ENCODE measurements around the gene PGBD1.

PGBD1 gene

DNA sequence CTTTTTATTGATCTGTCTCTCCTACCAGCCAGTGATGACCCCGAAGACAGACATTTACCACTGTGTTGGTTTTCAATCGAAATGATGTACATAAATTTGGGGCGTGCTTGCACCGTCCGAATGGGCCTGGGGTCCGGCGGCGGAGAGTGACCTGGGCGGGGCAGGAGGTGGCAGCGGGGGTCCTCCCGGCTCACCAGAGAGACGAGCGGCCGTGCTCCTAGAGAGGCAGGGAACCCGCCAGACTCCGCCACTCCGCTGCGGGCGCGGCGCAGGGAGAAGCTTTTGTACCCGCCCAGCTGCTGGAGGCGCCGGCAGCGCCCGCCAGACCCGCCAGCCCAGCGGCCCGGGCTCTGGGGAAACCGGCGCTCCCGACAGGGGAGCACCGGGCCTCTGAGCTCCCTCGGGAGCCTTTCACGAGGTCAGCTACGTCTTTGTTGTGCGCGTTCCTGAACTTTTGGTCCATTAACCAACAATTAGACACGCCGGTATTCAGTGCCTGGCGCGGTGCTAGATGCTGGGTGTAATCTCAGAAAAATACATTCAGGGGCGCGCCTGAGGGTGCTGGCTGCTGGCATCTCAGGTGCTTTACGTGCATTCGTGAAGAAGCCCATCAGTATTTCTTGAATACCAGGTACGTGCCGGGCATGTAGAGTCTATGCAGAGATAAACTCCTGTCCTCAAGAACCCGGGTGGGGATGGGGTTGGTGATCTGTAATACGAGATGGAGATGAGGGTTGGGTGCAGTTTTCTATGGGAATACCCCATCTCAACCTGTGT lies at the start of gene PGBD1:
PGBD1 (plus strand) TSS at position 285 of the 777 bp plus-strand sequence. CDS start 2,242 bp downstream, outside the sequence.
- DNase-seq (ENCODE audit: low spot score) (peak; percentile 33), FAIRE-seq (no peak)

DNA sequence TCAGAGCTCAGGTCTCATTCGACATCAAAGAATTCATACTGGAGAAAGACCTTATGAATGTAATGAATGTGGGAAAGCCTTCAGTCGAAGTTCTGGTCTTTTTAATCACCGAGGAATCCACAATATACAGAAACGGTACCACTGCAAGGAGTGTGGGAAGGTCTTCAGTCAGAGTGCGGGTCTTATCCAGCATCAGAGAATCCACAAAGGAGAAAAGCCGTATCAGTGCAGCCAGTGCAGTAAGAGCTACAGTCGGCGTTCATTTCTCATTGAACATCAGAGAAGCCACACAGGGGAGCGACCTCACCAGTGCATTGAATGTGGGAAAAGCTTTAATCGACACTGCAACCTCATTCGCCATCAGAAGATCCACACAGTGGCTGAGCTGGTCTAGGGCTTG lies 48.6 kb upstream of the PGBD1 start:
- FAIRE-seq (no peak), DNase-seq (ENCODE audit: low spot score) (no peak)

- no peak for DNase-seq (ENCODE audit: low spot score)
Measured at GRCh38 chr6:28235912-28236452, 45.4 kb upstream of the PGBD1 start.

DNA sequence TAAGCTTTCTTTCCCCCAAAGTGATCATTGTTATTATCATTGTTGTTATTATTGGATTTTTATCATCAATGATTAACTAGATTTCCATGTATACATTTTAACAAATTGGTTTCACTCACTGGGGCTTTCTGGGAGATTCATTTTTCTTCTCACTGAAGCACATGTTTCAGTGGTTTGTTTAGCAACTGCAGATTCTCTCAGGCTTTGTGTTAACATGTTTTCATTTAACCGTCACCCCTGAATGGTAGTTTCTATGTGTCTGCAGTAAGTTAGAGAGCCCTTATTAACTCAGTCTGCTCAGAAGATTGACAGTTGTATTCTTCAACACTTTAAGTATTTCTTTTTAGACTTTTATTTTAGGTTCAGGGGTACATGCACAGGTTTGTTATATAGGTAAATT lies 41.7 kb upstream of the PGBD1 start:
- DNase-seq (ENCODE audit: low spot score): no peak
- no peak for FAIRE-seq

More at GRCh38 chr6:28235912-28236452, 45.4 kb upstream of the PGBD1 start:
- no peak for FAIRE-seq

DNA sequence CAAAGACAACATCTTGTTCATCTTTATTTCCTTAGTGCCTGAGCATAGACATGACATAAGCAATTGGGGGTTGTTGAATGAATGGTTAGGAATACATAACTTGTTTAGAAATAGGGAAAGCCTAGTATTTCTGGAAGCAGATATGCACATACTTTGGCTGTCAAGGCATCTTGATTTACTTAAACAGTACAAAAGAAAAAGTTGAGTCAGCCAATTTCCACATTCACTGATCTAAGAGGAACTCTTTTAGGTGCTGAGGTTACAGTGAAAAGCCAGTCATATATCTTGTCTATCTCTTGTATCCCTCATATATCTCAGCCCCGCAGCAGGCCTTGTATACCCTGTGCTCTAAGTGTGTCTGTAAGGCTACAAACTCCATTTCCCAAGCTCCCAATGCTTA lies 40.9 kb upstream of the PGBD1 start:
- FAIRE-seq (no peak), DNase-seq (ENCODE audit: low spot score) (no peak)

DNA sequence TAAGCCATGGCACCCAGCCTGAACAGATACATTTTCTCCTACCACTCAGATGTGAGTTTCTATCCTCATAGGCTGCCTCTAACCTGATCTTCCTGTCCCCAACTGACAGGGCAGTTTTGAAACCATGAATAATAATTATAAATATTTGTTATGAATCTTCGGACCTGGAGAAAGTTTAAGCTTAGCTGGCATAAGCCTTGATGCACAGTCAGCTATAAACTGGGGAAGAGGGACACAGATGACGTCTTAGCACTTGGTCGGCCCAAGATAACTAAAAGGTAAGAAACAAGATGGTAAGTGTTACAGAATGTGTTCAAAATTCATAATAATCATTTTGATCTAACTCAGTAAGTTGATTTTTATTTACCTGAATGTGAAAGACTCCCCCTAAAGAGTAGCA lies 37.4 kb upstream of the PGBD1 start:
- no peak for FAIRE-seq
- no peak for DNase-seq (ENCODE audit: low spot score)

DNA sequence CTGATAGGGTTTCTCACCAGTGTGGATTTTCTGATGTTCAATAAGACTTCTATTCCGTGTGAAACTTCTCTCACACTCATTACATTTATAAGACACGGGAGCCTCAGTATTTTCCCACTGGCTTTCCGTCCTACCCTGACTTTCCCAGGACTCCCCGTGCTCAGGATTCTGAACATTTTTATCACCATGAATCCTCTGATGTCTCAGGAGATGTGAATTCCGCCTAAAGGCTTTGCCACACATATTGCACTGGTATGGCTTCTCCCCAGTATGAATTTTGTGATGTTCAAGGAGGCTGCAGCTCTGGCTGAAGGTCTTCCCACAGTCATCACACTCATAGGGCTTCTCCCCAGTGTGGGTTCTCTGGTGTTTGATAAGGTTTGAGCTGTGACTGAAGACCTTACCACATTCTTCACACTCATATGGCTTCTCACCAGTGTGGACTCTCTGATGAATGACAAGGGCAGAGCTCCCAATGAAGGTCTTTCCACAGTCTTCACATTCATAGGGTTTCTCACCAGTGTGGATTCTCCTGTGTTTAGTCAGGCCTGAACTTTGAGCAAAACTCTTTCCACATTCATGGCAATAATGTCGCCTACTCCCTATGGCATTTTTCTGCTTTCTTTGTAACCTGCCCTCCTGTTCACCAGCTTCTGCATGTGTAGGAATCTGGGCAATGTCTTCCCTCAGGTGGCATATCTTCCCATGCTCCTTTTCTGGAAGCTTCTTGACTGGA lies 36.0 kb upstream of the PGBD1 start:
- DNase-seq (ENCODE audit: low spot score) (no peak), FAIRE-seq (no peak)

- no peak for FAIRE-seq
- no peak for DNase-seq (ENCODE audit: low spot score)
Measured at GRCh38 chr6:28248916-28249315, 32.5 kb upstream of the PGBD1 start.

DNA sequence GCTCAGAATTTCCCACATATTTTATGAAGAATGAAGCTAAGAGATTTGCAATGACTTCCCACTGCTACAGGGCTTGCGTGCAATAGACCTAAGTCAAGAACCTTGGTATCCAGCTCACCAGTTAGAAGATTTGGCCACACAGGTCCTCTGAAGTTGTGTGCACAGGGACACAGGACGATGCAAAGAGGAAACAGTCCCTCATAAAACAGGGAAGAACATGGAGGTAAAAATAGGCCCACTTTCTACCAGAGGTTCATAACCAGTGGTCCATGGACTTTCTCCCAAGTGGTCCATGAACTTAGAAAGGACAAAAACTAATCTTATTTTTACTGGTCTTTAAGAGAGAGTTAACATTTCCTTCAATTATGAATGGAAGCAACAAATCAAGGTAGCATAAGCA lies 30.6 kb upstream of the PGBD1 start:
- FAIRE-seq: no peak
- no peak for DNase-seq (ENCODE audit: low spot score)

GRCh38 chr6:28251661-28252008 lies 29.7 kb upstream of the PGBD1 start:
- FAIRE-seq: no peak
- no peak for DNase-seq (ENCODE audit: low spot score)

DNA sequence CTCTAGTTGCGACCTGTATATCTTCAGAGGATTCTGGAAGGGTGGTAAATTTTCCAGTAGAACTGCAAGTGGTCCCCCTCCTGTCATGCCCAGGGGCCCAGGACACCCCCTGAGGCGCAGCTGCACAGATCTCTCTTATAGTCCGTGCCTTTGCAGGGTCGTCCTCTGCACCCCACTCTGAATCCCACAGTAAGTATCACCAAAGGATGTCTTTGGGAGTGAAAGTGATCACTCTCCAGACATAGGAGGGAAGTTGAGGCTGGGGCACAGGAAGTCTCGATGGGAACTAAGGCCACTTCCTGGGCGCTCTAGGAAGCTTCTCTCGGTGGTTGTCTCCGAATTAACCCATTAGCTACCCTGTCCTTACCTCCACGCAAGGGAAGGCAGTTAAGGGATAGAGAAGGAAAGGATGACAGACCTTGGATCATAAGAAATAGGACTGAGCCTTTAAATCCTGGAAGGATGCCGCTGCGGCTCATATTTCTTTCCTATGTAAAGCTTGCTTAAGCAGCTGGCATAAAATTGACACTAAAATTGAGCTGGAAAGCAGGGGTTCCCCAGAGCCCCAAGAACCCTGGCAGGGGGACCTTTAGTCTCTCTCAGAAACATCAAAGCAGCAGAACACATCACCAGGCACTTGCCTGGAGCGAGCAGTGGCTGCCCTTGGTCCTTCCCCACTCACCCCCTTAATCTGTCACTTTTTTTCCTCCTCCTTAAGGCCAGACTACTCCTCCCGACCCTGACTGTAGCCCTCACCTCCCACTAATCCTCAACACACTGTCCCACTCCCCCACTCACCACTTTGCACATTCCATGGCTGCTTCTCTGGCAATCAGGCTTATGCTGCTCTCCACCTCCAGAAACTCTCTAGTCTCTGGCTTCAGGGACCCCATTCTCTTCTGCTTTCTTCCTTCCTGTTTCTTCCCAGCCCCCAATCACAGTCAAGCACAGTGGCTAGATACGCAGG lies 29.1 kb upstream of the PGBD1 start, which contains the start of gene ZKSCAN4:
ZKSCAN4 (minus strand) TSS at position 261 of the 967 bp plus-strand sequence. CDS start 289 bp downstream, outside the sequence.
- no peak for FAIRE-seq
- DNase-seq (ENCODE audit: low spot score): peak; percentile 70

DNA sequence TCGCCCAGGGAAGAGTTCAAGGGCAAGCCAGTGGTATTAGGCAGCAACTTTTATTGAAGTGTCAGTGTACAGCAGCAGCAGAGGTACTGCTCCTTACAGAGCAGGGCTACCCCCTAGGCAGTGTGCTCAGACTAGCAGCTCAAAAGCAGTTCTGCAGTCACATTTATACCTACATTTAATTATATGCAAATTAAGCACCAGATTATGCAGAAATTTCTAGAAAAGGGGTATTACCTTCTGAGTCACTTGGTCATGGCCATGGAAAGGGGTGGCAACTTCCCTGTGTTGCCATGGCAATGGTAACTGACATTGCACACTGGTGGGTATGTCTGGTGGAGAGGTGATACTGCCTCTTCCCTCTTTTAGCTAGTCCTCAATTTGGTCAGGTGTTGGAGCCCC lies 27.3 kb upstream of the PGBD1 start:
- FAIRE-seq (no peak), DNase-seq (ENCODE audit: low spot score) (no peak)

DNA sequence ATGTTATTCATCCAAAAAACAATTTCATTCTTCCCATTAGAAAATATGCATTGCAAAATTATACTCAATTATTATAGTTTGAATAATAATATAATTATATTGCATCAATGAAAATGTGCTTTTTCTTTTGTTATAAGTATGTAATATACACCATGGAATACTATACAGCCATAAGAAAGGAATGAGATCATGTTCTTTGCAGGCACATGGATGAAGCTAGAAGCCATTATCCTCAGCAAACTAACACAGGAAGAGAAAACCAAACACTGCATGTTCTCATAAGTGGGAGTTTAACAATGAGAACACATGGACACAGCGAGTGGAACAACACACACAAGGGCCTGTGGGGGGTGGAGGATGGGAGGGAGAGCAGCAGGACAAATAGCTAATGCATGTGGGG lies 24.3 kb upstream of the PGBD1 start:
- no peak for DNase-seq (ENCODE audit: low spot score)
- FAIRE-seq: no peak

DNA sequence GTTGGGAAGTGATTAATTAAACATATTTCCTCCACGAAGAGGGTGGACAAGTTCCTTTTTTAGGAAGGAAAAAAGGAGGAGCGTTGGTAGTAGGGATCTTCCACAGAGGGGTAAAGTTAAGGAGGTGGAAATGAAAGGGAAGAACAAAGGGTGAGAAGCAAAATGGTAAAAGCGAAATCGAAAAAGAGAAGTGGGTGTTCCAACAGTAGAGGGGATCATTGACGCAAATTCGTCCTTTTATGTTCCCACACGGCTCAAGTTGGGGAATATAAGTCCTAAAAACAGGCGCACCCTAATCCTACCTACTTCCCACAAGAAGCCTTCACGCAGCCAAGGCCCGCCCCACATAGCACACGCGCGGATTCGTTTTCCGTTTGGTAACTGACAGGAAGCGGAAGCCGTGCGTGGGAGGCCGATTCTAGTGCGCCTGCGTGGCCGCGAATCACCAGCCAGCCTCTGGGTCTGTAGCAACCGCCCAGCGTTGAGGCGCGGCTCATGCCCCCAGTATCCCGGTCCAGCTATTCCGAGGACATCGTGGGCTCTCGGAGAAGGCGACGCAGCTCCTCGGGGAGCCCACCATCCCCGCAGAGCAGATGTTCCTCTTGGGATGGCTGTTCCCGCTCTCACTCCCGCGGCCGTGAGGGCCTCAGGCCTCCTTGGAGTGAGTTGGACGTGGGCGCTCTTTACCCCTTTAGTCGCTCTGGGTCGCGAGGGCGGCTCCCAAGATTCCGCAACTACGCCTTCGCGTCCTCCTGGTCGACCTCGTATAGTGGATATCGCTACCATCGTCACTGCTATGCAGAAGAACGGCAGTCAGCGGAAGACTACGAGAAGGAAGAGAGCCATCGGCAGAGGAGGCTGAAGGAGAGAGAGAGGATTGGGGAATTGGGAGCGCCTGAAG lies 22.2 kb upstream of the PGBD1 start, which contains the start of gene NKAPL:
NKAPL (plus strand) TSS at position 421 of the 901 bp plus-strand sequence; CDS start at position 496, 75 bp downstream.
- FAIRE-seq (no peak), DNase-seq (ENCODE audit: low spot score) (no peak)

GRCh38 chr6:28263922-28264321 lies 17.4 kb upstream of the PGBD1 start:
- FAIRE-seq: no peak
- no peak for DNase-seq (ENCODE audit: low spot score)

DNA sequence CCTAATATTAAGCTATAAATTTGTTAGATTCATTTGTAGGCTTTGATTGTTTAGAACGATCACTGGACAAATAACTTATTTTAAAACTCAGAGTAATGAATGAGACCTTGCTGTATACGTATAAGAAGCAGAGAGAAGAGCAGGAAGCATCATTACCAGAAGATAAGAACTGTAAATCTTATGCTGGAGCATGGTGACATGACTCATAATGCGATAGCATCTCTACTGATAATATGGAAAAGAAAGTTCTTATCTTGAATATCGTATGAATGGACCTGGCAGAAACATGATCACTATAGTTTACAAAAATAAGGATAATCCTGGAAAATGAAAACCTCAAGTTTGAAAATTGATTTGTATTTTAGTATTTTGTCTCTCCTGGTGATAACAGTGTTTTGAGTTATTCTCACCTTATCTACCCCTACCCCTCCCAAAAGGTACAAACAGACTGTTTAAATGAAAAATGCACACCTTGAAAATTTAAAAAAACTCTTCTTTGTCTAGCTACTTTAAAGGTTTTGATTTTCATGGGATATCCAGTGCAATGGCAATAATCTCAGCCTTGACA lies 16.5 kb upstream of the PGBD1 start:
- DNase-seq (ENCODE audit: low spot score) (no peak), FAIRE-seq (no peak)

DNA sequence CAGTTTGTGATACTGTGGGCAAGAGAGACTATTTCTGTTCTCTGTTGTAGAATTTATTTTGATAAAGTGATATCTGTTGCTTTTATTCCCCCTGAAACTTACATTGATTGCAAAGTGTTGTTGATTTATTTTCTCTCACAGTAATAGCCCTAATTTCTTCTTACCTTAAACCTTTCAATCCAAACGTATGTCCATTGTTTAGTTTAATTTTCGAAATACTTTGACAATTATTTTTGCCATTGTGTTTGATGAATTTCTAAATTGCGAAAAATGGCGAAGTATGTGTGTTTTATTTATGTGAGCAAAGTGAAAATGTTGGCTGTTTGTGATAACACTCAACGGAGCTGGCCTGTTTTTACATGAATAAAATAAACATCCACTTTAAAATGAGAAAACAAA lies 14.8 kb upstream of the PGBD1 start:
- FAIRE-seq (no peak), DNase-seq (ENCODE audit: low spot score) (no peak)

DNA sequence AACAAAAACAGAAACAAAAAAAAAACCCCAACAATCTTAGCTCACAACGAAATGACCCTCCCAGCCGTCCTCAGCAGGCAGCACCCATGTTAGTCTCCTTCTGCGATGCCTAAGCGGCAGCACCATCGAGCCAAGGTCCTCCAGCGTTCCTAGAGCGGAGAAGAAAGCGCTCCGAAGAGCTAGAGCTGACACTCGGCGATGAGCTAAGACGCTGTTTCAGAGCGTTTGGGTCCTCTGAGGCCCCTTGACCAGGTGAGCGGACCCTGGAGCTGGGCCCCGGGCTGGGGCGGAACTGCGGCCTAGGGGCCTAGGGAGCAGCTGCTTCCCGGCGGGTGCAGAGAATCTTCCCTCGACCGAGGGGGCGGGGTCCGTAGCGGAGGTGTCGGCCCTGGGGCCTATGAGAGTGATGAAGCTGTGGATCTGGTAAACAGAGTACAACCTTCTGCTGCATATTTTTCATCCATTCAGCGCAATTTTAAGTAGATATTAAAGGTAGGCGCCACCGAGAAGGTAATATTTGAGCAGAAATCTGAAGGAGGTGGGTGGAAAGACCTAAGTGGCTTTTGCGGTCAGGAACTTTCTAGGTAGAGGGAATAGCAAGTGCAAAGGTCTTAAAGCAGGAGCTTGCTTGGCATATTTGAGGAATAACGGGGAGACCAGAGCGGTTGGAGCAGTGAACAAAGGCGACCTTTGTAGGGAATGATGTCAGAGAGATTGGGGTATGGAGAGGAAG lies 14.2 kb upstream of the PGBD1 start, which contains the start of gene ZSCAN26:
ZSCAN26 (plus strand) TSS at position 182 of the 733 bp plus-strand sequence. CDS start 4,777 bp downstream, outside the sequence.
- no peak for FAIRE-seq

DNA sequence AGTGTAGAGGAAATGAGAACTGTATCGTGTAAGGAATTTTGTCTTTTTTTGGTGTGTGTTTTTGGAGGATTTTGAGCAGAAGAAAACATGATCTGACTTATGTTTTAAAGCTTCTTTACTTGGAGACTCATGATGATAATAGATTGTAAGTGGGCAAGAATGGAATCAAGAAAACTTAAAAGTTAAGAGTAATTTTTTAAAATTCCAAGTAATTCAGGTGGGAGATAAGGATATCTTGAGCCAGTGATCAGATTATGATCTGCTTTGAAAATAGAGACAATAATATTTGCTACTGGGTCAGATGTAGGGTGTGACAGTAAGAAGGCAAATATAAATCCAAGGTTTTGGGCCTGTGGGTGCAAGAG lies 13.7 kb upstream of the PGBD1 start:
- no peak for FAIRE-seq
- no peak for DNase-seq (ENCODE audit: low spot score)

More for the DNA sequence above, 14.2 kb upstream of the PGBD1 start, which contains the start of gene ZSCAN26:
- peak; percentile 50 for DNase-seq (ENCODE audit: low spot score)
